HepG2 (cell line): ENCODE data around the gene IQCC. TPM values are rescaled to one million over a fixed set of nuclear protein-coding genes. Genes with fewer than 3 reads are reported as not detected.

Experiments
- CHD2 ChIP-seq: IDR thresholded peaks from 2 replicates; pipeline ENCODE4 v1.6.1; 2011; ENCODE audit warnings: low read depth, low read length, improper control_type of control experiment
- FLYWCH1 ChIP-seq: sonication (generic); formaldehyde crosslinking; IDR thresholded peaks from 2 replicates; pipeline ENCODE4 v1.8.1; 2023; ENCODE audit warnings: mild to moderate bottlenecking, missing genetic modification reagents
- KAT7 ChIP-seq: IDR thresholded peaks from 2 replicates; pipeline ENCODE4 v1.6.1; 2018; ENCODE audit warnings: borderline replicate concordance, missing compliant biosample characterization
- MLLT10 ChIP-seq: sonication (generic); formaldehyde crosslinking; IDR thresholded peaks from 2 replicates; pipeline ENCODE4 v1.4.0; 2020; ENCODE audit warnings: missing genetic modification reagents
- MXD4 ChIP-seq: IDR thresholded peaks from 2 replicates; pipeline ENCODE4 v1.6.1; 2016; ENCODE audit warnings: mild to moderate bottlenecking, missing biosample characterization, missing genetic modification reagents
- PLRG1 ChIP-seq: fragments of 450-650 bp; conservative IDR thresholded peaks from 2 replicates; pipeline ENCODE4 v1.6.1; 2016
- RFX1 ChIP-seq: fragments of 450-650 bp; IDR thresholded peaks from 2 replicates; pipeline ENCODE4 v1.6.1; 2017
- SMARCC2 ChIP-seq: fragments of 450-650 bp; IDR thresholded peaks from 2 replicates; pipeline ENCODE4 v1.6.1; 2017; ENCODE audit warnings: antibody characterized with exemption, mild to moderate bottlenecking
- SMC3 ChIP-seq: IDR thresholded peaks from 2 replicates; pipeline ENCODE4 v1.6.1; 2011; ENCODE audit warnings: low read length, improper control_type of control experiment
- SRY ChIP-seq: sonication (generic); formaldehyde crosslinking; IDR thresholded peaks from 2 replicates; pipeline ENCODE4 v1.8.0; 2022; ENCODE audit warnings: mild to moderate bottlenecking, missing genetic modification reagents
- ZMYM3 ChIP-seq: sonication (generic); formaldehyde crosslinking; IDR thresholded peaks from 2 replicates; pipeline ENCODE4 v1.5.1; 2020; ENCODE audit warnings: mild to moderate bottlenecking, missing genetic modification reagents
- ZNF224 ChIP-seq: sonication (generic); formaldehyde crosslinking; IDR thresholded peaks from 2 replicates; pipeline ENCODE4 v1.5.0; 2020; ENCODE audit warnings: mild to moderate bottlenecking, missing genetic modification reagents
- ZNF577 ChIP-seq: sonication (generic); formaldehyde crosslinking; IDR thresholded peaks from 2 replicates; pipeline ENCODE4 v1.4.0; 2020; ENCODE audit warnings: mild to moderate bottlenecking, low read depth, missing genetic modification reagents, borderline replicate concordance
- ZNF775 ChIP-seq: sonication (generic); formaldehyde crosslinking; IDR thresholded peaks from 2 replicates; pipeline ENCODE4 v1.4.0; 2020; ENCODE audit warnings: missing genetic modification reagents, mild to moderate bottlenecking, moderate library complexity, borderline replicate concordance
- ZNF792 ChIP-seq: IDR thresholded peaks from 2 replicates; pipeline ENCODE4 v1.6.1; 2016
- ZNF83 ChIP-seq: sonication (generic); formaldehyde crosslinking; IDR thresholded peaks from 2 replicates; pipeline ENCODE4 v1.4.0; 2020; ENCODE audit warnings: missing genetic modification reagents, mild to moderate bottlenecking, borderline replicate concordance
- polyA plus RNA-seq, 8 experiments: library from polyadenylated mRNA; depleted of rRNA in 3 of 8; stranded (reverse) in 7 of 8; unstranded in 1 of 8; fragments of >200 nt; fragmentation: Illumina TruSeq in 4 of 8; extraction: Trizol in 4 of 8; gene quantifications; 2 replicates each; pipeline versions ENCODE4 v1.2.1 to v1.2.3, GENCODE V29; 2011 to 2016; ENCODE audit warnings: low read depth in 4 of 8, missing spikeins in 1 of 8, mixed read lengths in 1 of 8; ENCODE audit not compliant: insufficient read depth in 1 of 8
- total RNA-seq, 5 experiments: library from RNA; depleted of rRNA; stranded (reverse); fragments of >200 nt; fragmentation: Illumina TruSeq; extraction: Trizol; gene quantifications; 2 replicates each; pipeline ENCODE4 v1.2.3, GENCODE V29; 2016; ENCODE audit warnings: low read depth in 1 of 5
- TF ChIP-seq, protein P1 (sequence below), 2 experiments: sonication (generic) in 1 of 2; formaldehyde crosslinking in 1 of 2; IDR thresholded peaks; 2 replicates each; pipeline versions ENCODE4 v1.4.0 to v1.6.1; 2018 to 2020; ENCODE audit warnings: missing genetic modification reagents in 2 of 2, borderline replicate concordance in 1 of 2, low read depth in 1 of 2, mild to moderate bottlenecking in 1 of 2, missing biosample characterization in 1 of 2
- TF ChIP-seq, protein P2 (sequence below): IDR thresholded peaks from 2 replicates; pipeline ENCODE4 v1.6.1; 2016
- TF ChIP-seq, protein P3 (sequence below): IDR thresholded peaks from 2 replicates; pipeline ENCODE4 v1.6.1; 2012; ENCODE audit warnings: low read depth, low read length, improper control_type of control experiment
- TF ChIP-seq, protein P4 (sequence below): IDR thresholded peaks from 2 replicates; pipeline ENCODE4 v1.6.1; 2016; ENCODE audit warnings: missing genetic modification reagents, missing compliant biosample characterization
- TF ChIP-seq, protein P5 (sequence below): sonication (generic); formaldehyde crosslinking; IDR thresholded peaks from 2 replicates; pipeline ENCODE4 v1.5.1; 2020; ENCODE audit warnings: mild to moderate bottlenecking, missing genetic modification reagents, moderate library complexity
- TF ChIP-seq, protein P6 (sequence below): sonication (generic); formaldehyde crosslinking; conservative IDR thresholded peaks from 2 replicates; pipeline ENCODE4 v1.8.1; 2023; ENCODE audit warnings: missing genetic modification reagents

The IQCC gene
- total and polyA plus RNA-seq, 2 of the 13 experiments (the other 11 are each of a cell fraction or from before 2014, with no cell fraction given), result 1.7 to 3.0 TPM

DNA sequence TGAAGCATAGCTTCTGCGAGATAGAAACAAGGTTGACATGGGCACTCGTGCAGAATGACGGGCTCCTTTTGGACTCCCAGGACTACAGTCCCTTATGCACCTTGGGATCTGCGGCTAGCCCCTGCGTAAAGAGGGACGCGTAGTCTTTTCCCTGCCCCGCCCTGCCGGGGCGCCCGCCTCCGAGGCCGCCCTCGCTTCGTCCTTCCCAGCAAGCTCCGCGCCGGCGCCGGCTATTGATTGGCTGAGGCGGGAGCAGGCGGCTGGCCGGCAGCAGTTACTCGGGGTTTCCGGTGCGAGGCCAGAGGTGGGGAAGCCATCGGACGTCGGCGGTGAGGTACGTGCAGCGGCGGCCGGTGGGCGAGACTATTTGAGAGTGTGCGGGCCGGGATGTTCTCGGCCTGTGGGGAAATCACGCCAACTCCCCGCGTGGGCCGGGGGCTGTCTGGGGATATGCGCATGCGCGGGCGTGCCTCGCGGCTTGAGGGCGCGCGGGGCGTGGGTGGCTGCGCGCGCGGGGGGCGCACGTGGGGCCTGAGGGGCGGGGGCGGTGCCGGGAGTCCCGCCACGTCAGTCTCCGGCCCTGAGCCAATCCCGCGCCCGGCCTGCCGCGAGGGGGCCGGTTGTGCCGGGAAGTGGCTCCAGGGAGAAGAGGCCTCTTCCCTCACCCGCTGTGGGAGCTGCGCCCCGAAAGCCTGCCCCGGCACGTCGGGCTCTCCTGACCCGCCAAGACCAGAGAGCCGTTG is 25.9 kb upstream of the IQCC start, which contains the start of gene TXLNA (continued):
- TF ChIP-seq ZMYM3 (CRISPR knock-in tag) (no peak), FLYWCH1 (CRISPR knock-in tag) (peak; percentile 93; the same call in 1 of the 2 replicates), ZNF83 (CRISPR knock-in tag) (peak; percentile 89; the same call in 1 of the 2 replicates), ZNF792 (peak; percentile 57), ZNF775 (CRISPR knock-in tag) (no peak; the same call in 1 of the 2 replicates), ZNF224 (no peak), SMC3 (no peak), SMARCC2 (no peak), KAT7 (CRISPR knock-in tag) (no peak), MXD4 (CRISPR knock-in tag) (peak; percentile 67; the same call in 1 of the 2 replicates), ZNF577 (CRISPR knock-in tag) (no peak), CHD2 (0 out of 2 replicates have a peak, but pooled peaks have one; percentile 14), PLRG1 (no peak), RFX1 (no peak), SRY (CRISPR knock-in tag) (peak; percentile 93; the same call in 1 of the 2 replicates), MLLT10 (CRISPR knock-in tag) (no peak)
- TF ChIP-seq, protein P1, sequence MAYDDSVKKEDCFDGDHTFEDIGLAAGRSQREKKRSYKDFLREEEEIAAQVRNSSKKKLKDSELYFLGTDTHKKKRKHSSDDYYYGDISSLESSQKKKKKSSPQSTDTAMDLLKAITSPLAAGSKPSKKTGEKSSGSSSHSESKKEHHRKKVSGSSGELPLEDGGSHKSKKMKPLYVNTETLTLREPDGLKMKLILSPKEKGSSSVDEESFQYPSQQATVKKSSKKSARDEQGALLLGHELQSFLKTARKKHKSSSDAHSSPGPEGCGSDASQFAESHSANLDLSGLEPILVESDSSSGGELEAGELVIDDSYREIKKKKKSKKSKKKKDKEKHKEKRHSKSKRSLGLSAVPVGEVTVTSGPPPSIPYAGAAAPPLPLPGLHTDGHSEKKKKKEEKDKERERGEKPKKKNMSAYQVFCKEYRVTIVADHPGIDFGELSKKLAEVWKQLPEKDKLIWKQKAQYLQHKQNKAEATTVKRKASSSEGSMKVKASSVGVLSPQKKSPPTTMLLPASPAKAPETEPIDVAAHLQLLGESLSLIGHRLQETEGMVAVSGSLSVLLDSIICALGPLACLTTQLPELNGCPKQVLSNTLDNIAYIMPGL (CRISPR knock-in tag; IDR thresholded peaks at IDR 0.05; ENCODE audit: borderline replicate concordance in 1 of 2, low read depth in 1 of 2), result peak in 1 of 2 experiments; percentile 62; a peak in 2 of 4 replicates
- TF ChIP-seq, protein P2, sequence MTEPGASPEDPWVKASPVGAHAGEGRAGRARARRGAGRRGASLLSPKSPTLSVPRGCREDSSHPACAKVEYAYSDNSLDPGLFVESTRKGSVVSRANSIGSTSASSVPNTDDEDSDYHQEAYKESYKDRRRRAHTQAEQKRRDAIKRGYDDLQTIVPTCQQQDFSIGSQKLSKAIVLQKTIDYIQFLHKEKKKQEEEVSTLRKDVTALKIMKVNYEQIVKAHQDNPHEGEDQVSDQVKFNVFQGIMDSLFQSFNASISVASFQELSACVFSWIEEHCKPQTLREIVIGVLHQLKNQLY (CRISPR knock-in tag), result peak; percentile 22; the same call in 1 of the 2 replicates
- TF ChIP-seq, protein P3, sequence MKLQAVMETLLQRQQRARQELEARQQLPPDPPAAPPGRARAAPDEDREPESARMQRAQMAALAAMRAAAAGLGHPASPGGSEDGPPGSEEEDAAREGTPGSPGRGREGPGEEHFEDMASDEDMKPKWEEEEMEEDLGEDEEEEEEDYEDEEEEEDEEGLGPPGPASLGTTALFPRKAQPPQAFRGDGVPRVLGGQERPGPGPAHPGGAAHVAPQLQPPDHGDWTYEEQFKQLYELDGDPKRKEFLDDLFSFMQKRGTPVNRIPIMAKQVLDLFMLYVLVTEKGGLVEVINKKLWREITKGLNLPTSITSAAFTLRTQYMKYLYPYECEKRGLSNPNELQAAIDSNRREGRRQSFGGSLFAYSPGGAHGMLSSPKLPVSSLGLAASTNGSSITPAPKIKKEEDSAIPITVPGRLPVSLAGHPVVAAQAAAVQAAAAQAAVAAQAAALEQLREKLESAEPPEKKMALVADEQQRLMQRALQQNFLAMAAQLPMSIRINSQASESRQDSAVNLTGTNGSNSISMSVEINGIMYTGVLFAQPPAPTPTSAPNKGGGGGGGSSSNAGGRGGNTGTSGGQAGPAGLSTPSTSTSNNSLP, result no peak
- TF ChIP-seq, protein P4, sequence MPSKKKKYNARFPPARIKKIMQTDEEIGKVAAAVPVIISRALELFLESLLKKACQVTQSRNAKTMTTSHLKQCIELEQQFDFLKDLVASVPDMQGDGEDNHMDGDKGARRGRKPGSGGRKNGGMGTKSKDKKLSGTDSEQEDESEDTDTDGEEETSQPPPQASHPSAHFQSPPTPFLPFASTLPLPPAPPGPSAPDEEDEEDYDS (CRISPR knock-in tag), result peak; percentile 65; the same call in 1 of the 2 replicates
- TF ChIP-seq, protein P5, sequence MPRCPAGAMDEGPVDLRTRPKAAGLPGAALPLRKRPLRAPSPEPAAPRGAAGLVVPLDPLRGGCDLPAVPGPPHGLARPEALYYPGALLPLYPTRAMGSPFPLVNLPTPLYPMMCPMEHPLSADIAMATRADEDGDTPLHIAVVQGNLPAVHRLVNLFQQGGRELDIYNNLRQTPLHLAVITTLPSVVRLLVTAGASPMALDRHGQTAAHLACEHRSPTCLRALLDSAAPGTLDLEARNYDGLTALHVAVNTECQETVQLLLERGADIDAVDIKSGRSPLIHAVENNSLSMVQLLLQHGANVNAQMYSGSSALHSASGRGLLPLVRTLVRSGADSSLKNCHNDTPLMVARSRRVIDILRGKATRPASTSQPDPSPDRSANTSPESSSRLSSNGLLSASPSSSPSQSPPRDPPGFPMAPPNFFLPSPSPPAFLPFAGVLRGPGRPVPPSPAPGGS (CRISPR knock-in tag), result peak; percentile 94; the same call in 1 of the 2 replicates
- TF ChIP-seq, protein P6, sequence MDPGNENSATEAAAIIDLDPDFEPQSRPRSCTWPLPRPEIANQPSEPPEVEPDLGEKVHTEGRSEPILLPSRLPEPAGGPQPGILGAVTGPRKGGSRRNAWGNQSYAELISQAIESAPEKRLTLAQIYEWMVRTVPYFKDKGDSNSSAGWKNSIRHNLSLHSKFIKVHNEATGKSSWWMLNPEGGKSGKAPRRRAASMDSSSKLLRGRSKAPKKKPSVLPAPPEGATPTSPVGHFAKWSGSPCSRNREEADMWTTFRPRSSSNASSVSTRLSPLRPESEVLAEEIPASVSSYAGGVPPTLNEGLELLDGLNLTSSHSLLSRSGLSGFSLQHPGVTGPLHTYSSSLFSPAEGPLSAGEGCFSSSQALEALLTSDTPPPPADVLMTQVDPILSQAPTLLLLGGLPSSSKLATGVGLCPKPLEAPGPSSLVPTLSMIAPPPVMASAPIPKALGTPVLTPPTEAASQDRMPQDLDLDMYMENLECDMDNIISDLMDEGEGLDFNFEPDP (CRISPR knock-in tag), result no peak
